ENCODE data around the gene ANGPTL7. TPM values are rescaled to one million over a fixed set of nuclear protein-coding genes. Genes with fewer than 3 reads are reported as not detected.

Gene ANGPTL7
- total and polyA plus RNA-seq, 7 donors: 0.10 to 1.6 (median 0.83) TPM

DNA sequence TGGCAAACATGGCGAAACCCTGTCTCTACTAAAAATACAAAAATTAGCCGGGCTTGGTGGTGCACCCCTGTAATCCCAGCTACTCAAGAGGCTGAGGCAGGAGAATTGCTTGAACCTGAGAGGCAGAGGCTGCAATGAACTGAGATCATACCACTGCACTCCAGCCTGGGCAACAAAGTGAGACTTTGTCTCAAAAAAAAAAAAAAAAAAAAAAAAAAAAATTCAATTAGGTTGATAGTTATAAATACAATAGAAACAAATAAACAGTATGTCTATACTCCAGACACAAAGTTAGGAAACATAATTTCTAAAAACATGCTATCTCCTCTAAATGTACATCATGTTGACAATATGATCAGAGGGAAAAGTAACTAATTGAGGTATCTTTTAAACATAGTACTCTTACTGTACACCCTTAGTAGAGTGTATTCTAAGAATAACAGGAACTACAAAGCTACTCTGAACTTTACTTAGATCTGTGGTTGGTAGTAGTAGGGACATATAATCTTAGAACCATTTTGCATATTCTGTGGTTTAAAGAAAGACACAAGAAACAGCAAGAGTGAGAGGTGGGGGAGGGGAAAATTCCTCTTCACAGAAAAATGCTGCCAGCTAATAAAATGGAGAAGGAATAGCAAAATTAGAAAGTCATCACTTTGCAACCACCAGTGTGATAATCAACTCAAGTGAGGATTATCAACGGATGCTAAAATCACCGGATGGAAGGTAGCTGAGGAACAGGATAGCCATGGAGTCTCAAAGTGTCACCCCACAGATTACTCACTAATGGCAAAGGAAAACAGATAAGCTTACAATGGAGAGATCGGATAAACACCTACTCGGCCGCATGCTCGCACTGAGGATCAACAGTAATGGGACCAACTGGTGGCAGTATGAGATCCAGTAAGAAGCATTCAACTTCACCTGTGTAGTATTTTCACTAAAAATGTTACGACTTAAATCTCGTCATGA, 38.2 kb downstream of the ANGPTL7 start:
- Histone ChIP-seq H3K27ac (no peak overlapping the region), H3K9me3 (no peaks in the 10 kb centered on the region), H3K4me3 (no peak overlapping the region), H3K4me1 (no peaks in the 10 kb centered on the region), H3K36me3 (ENCODE audit: insufficient read depth in 1 of 2, low read depth in 1 of 2) (peaks cover 19 to 94% of the 10 kb centered on the region in 2 donors), H3K27me3 (ENCODE audit: insufficient read depth in 3 of 3, low read length in 2 of 3) (no peaks in the 10 kb centered on the region)
- ATAC-seq: no peak
- intact Hi-C loops (cut with DNase I): loop anchor here in 1 of 2 donors (10.0 kb wide), 1 partner anchor 103 kb away; no protein-coding TSS in a partner anchor
- DNase-seq: no peak
- TF ChIP-seq, protein P1, sequence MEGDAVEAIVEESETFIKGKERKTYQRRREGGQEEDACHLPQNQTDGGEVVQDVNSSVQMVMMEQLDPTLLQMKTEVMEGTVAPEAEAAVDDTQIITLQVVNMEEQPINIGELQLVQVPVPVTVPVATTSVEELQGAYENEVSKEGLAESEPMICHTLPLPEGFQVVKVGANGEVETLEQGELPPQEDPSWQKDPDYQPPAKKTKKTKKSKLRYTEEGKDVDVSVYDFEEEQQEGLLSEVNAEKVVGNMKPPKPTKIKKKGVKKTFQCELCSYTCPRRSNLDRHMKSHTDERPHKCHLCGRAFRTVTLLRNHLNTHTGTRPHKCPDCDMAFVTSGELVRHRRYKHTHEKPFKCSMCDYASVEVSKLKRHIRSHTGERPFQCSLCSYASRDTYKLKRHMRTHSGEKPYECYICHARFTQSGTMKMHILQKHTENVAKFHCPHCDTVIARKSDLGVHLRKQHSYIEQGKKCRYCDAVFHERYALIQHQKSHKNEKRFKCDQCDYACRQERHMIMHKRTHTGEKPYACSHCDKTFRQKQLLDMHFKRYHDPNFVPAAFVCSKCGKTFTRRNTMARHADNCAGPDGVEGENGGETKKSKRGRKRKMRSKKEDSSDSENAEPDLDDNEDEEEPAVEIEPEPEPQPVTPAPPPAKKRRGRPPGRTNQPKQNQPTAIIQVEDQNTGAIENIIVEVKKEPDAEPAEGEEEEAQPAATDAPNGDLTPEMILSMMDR (IDR thresholded peaks at IDR 0.05): no peak
- WGBS, 3 donors: 88 to 93% (median 91%) methylated on average over 10 of the region's 10 CpGs

DNA sequence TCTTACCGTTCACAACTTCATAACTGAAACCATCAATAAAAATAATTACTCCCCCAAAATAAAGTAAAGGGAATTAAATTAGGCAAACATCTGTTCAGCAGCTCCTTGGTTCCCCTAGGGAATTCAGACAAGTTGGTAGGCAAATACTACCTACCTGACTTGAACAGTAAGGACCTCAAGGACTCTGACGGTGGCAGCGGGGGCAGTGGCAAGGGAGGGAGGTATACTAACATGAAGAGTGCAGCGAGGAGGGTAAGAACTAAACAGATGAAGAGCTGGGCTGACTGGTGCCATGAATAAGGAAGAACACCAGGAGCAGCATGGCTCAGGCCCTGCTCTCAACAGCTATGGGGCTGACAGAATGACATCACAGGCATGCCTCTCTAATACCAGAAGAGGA, 40.0 kb downstream of the ANGPTL7 start:
- Histone ChIP-seq H3K4me3 (no peak overlapping the region), H3K36me3 (ENCODE audit: insufficient read depth in 1 of 2, low read depth in 1 of 2) (peaks cover 21 to 98% of the 10 kb centered on the region in 2 donors), H3K4me1 (no peaks in the 10 kb centered on the region), H3K9me3 (no peaks in the 10 kb centered on the region), H3K27ac (no peak overlapping the region), H3K27me3 (ENCODE audit: insufficient read depth in 3 of 3, low read length in 2 of 3) (no peaks in the 10 kb centered on the region)
- no peak for ATAC-seq
- 90 to 95% (median 91%) methylated on average over 4 of the region's 4 CpGs for WGBS, 3 donors
- DNase-seq: no peak
- TF ChIP-seq, protein P1 (IDR thresholded peaks at IDR 0.05): no peak
- intact Hi-C loops (cut with DNase I): loop anchor here in 1 of 2 donors (10.0 kb wide), 1 partner anchor 104 kb away; no protein-coding TSS in a partner anchor

DNA sequence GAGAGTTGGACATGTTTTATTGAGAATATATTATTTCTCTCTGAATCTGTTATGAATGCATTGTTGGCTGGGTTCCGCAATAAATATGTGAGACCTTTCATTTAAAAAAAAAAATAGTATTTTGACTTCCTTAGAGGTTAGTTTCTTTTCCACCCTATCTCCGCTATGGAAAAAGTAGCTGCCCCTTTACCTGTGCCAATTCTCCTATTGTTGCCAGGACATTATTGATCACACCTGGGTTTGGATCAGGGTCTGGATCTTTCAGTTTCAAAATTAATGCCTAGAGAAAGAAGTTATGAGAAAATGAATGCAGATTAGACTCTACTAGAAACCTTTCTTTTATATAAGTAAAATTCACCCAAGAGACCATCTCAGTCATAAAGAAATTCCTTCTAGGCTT, 44.1 kb downstream of the ANGPTL7 start:
- Histone ChIP-seq H3K4me1 (peaks cover 21% of the 10 kb centered on the region), H3K36me3 (ENCODE audit: insufficient read depth in 1 of 2, low read depth in 1 of 2) (peaks cover 23 to 90% of the 10 kb centered on the region in 2 donors), H3K27ac (no peak overlapping the region), H3K9me3 (no peaks in the 10 kb centered on the region), H3K27me3 (ENCODE audit: insufficient read depth in 3 of 3, low read length in 2 of 3) (no peaks in the 10 kb centered on the region), H3K4me3 (no peak overlapping the region)
- intact Hi-C loops (cut with DNase I): loop anchor here in 1 of 2 donors (5.0 kb wide), 1 partner anchor 56 kb away; no protein-coding TSS in a partner anchor
- WGBS, 3 donors: 97 to 99% (median 98%) methylated on average over 2 of the region's 2 CpGs
- no peak for ATAC-seq
- TF ChIP-seq, protein P1 (IDR thresholded peaks at IDR 0.05): no peak
- DNase-seq: no peak

DNA sequence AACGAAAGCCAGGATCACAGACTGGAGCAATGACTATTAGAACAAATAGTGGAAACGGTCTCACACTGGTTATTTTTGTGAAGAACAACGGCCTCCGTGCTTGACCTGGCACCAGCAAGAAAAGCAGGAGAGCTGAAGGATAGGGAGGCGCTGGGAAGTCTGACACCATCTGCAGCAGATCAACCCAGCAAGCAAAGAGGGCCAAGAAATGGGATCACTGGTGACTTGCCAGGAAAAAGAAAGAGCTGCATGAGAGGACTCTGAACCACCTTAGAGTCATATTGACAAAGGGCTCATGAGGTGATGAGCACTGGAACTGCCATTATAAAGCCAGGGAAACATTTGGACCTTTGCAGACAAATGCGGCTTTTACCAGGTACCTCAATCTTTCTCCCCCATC, 48.2 kb downstream of the ANGPTL7 start:
- Histone ChIP-seq H3K4me1 (peaks cover 21% of the 10 kb centered on the region), H3K9me3 (no peaks in the 10 kb centered on the region), H3K4me3 (no peak overlapping the region), H3K36me3 (ENCODE audit: insufficient read depth in 1 of 2, low read depth in 1 of 2) (peaks cover 10 to 88% of the 10 kb centered on the region in 2 donors), H3K27ac (peak overlapping the region; percentile 89), H3K27me3 (ENCODE audit: insufficient read depth in 3 of 3, low read length in 2 of 3) (no peaks in the 10 kb centered on the region)
- intact Hi-C loops (cut with DNase I): no loop called here
- WGBS, 3 donors: 29 to 45% (median 34%) methylated on average over 6 of the region's 6 CpGs
- TF ChIP-seq, protein P1 (IDR thresholded peaks at IDR 0.05): no peak
- peak; percentile 21 to 49 (median 34) for ATAC-seq
- DNase-seq: no peak

All from psoas muscle (tissue), 8 donors.